GM18517 (cell line): ENCODE data around the gene SLF2.

Source experiments
- ATAC-seq: cut with Tn5 transposase; IDR thresholded peaks from one replicate; pipeline ENCODE4 v1.9.1; 2021; ENCODE audit warnings: mild to moderate bottlenecking, moderate library complexity; ENCODE audit not compliant: unreplicated experiment

Gene SLF2

GRCh38 chr10:101011517-101012423 lies 99.0 kb downstream of the SLF2 start:
- no peak for ATAC-seq

DNA sequence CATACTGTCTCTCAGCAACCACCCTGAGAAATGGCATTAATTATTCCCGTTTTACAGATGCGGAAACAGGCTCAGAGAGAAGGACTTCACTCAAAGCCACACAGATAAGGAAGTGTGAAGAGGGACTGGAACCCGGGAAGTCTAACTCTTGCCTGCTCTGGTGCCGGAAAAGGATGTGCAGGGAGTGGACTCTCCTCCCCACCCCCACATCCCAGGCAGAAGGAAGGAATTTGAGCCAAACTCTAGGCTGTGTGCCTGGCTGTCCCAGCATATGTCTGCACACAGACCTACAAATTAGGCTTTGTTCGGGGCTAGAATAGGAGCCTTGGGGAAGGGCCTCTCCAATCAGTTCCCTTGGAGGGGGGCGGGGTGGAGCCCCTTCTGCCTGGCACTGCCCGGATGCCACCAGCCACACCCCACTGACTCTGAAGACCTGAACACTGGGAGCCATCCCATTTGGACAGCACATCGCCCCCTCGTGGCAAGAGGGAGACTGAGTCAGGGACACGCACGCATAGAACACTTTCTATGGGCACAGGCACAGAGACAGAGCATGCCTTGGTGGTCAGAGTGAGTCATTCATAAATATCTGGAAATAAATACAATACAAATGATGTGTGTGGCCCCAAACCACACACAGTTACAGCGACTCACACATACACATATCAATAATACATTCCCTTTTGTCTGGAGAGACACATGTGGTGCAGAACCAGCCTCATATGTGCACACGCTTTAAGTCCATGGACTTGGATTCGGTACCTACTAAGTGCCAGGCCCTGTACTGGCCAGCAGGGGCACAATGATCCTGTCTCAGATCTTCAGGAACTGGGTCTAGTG lies 100.0 kb downstream of the SLF2 start:
- ATAC-seq: peak; percentile 80

DNA sequence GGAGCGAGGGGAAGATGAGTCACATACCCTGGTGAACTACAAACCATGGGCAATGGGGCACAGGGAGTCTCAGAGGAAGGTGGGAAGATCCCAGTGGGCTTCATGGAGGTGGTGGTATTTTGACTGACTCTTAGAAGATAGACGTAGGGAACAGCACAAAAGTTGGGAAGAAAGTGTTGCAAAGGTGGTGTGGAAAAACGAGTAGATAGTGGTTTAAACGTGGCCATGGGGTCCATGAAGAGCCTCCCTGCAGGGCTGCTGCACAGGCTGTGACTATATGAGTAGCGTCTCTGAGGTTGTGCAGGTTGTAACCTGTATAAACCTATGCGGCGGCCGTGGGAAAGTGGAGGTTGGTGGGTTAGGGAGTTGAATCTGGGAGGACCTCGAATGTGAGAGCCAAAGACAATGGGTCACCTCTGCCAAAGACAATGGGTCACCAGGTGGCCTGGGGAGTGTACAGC lies 100.6 kb downstream of the SLF2 start:
- no peak for ATAC-seq

GRCh38 chr10:101014230-101014884 lies 101.6 kb downstream of the SLF2 start:
- no peak for ATAC-seq
